Measurements from ENCODE around the gene THSD4.

Gene THSD4

GRCh38 chr15:71221417-71221816 lies 106.1 kb downstream of the THSD4 start:
- H3K4me3 ChIP-seq (ENCODE audit: low read depth, low read length), result no peak overlapping the region
- in situ Hi-C loops (cut with HindIII; ENCODE audit: low sequenced_read_pairs), result no loop called here
- TF ChIP-seq CTCF (IDR thresholded peaks at IDR 0.05; ENCODE audit: low read depth, low read length), result no peak
- DNase-seq (ENCODE audit: low read depth, low spot score), result no peak

- in situ Hi-C loops (cut with HindIII; ENCODE audit: low sequenced_read_pairs), result no loop called here
- no peak overlapping the region for H3K4me3 ChIP-seq (ENCODE audit: low read depth, low read length)
- no peak for TF ChIP-seq CTCF (IDR thresholded peaks at IDR 0.05; ENCODE audit: low read depth, low read length)
- no peak for DNase-seq (ENCODE audit: low read depth, low spot score)
These were observed 108.2 kb downstream of the THSD4 start for GRCh38 chr15:71223516-71223915.

- DNase-seq (ENCODE audit: low read depth, low spot score), result no peak
- in situ Hi-C loops (cut with HindIII; ENCODE audit: low sequenced_read_pairs), result no loop called here
- TF ChIP-seq CTCF (IDR thresholded peaks at IDR 0.05; ENCODE audit: low read depth, low read length), result no peak
- no peak overlapping the region for H3K4me3 ChIP-seq (ENCODE audit: low read depth, low read length)
These were observed 108.8 kb downstream of the THSD4 start for GRCh38 chr15:71224024-71224423.

- in situ Hi-C loops (cut with HindIII; ENCODE audit: low sequenced_read_pairs), result no loop called here
- no peak for TF ChIP-seq CTCF (IDR thresholded peaks at IDR 0.05; ENCODE audit: low read depth, low read length)
- no peak for DNase-seq (ENCODE audit: low read depth, low spot score)
- H3K4me3 ChIP-seq (ENCODE audit: low read depth, low read length), result no peak overlapping the region
These were observed 110.6 kb downstream of the THSD4 start for GRCh38 chr15:71225851-71226250.

GRCh38 chr15:71226536-71227455 lies 111.5 kb downstream of the THSD4 start:
- in situ Hi-C loops (cut with HindIII; ENCODE audit: low sequenced_read_pairs), result no loop called here
- TF ChIP-seq CTCF (IDR thresholded peaks at IDR 0.05; ENCODE audit: low read depth, low read length), result no peak
- DNase-seq (ENCODE audit: low read depth, low spot score), result peak; percentile 31
- no peak overlapping the region for H3K4me3 ChIP-seq (ENCODE audit: low read depth, low read length)

- peak; percentile 25 for DNase-seq (ENCODE audit: low read depth, low spot score)
- no peak for TF ChIP-seq CTCF (IDR thresholded peaks at IDR 0.05; ENCODE audit: low read depth, low read length)
- in situ Hi-C loops (cut with HindIII; ENCODE audit: low sequenced_read_pairs), result no loop called here
These were observed 113.1 kb downstream of the THSD4 start for GRCh38 chr15:71228403-71228802.

More at GRCh38 chr15:71228403-71228802, 113.1 kb downstream of the THSD4 start:
- H3K4me3 ChIP-seq (ENCODE audit: low read depth, low read length), result no peak overlapping the region
